Transverse colon (tissue), 4 donors: ENCODE results near the gene C1QTNF9B.

Source experiments
- CTCF ChIP-seq, 5 experiments: fragments of 200-600 bp in 3 of 5; fragments of 450-650 bp in 2 of 5; sonication (generic) in 3 of 5; IDR thresholded peaks; 1 replicate in 2 of 5; 2 replicates in 3 of 5; pipeline ENCODE4 v1.5.1; 2016 to 2017; ENCODE audit warnings: antibody characterized with exemption in 5 of 5, inconsistent platforms in 3 of 5, mild to moderate bottlenecking in 2 of 5, moderate library complexity in 1 of 5
- POLR2A ChIP-seq: fragments of 450-650 bp; IDR thresholded peaks from one replicate; pipeline ENCODE4 v1.6.1; 2016; ENCODE audit warnings: antibody characterized with exemption, mild to moderate bottlenecking, moderate library complexity
- POLR2AphosphoS5 ChIP-seq, 3 donors: sonication (generic); formaldehyde crosslinking; IDR thresholded peaks; one replicate each; pipeline ENCODE4 v1.6.1; 2016; ENCODE audit warnings: antibody characterized with exemption in 3 of 3

- TF ChIP-seq CTCF (IDR thresholded peaks at IDR 0.05) (no peak), POLR2AphosphoS5 (IDR thresholded peaks at IDR 0.05) (no peak), POLR2A (no peak)
Measured at GRCh38 chr13:23867027-23867491, 30.2 kb downstream of the C1QTNF9B start.
